ENCODE results near the gene ZNF629.

DNA sequence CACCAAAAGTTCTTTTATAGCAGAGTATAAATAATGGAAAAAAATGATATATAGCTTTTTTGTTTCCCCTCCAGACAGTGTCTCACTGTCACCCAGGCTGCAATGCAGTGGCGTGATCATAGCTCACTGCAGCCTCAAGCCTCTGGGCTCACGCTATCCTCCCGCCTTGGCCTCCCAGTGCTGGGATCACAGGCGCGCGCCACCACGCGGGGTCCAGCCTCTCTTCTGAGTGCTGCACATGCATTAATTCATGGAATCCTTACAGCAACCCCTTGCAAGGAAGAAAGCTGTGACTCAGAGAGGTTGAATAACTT lies 18.0 kb upstream of the ZNF629 start:
- TF ChIP-seq, protein P1, sequence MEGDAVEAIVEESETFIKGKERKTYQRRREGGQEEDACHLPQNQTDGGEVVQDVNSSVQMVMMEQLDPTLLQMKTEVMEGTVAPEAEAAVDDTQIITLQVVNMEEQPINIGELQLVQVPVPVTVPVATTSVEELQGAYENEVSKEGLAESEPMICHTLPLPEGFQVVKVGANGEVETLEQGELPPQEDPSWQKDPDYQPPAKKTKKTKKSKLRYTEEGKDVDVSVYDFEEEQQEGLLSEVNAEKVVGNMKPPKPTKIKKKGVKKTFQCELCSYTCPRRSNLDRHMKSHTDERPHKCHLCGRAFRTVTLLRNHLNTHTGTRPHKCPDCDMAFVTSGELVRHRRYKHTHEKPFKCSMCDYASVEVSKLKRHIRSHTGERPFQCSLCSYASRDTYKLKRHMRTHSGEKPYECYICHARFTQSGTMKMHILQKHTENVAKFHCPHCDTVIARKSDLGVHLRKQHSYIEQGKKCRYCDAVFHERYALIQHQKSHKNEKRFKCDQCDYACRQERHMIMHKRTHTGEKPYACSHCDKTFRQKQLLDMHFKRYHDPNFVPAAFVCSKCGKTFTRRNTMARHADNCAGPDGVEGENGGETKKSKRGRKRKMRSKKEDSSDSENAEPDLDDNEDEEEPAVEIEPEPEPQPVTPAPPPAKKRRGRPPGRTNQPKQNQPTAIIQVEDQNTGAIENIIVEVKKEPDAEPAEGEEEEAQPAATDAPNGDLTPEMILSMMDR (IDR thresholded peaks at IDR 0.05): no peak
- TF ChIP-seq POLR2A (IDR thresholded peaks at IDR 0.05): no peak
